K562 (cell line): Measurements from ENCODE around the gene ASXL2. TPM values are rescaled to one million over a fixed set of nuclear protein-coding genes. Genes with fewer than 3 reads are reported as not detected.

Experiments used
- ATAC-seq: fragments of 200-7000 bp; cut with Tn5 transposase; 3 replicates; pipeline ENCODE4 v1.9.1; 2020; ENCODE audit warnings: moderate library complexity
- BruUV-seq: library from RNA; stranded (reverse); fragments of 400-500 nt; replicated peaks from 2 replicates; lab custom pipeline; 2021; lab: Mats Ljungman, UMichigan
- CTCF ChIA-PET: fragments of 300-600 bp; formaldehyde crosslinking; extraction: SDS; loops from one replicate; lab custom pipeline; 2021; ENCODE audit warnings: low intra/inter-chr PET ratio; lab: Yijun Ruan, JAX
- POLR2A ChIA-PET: fragments of 300-600, 350-650 bp; sonication (Branson Sonifier 250); formaldehyde crosslinking; extraction: SDS; loops from one replicate; lab custom pipeline; 2021; ENCODE audit warnings: antibody characterized with exemption, inconsistent platforms; lab: Yijun Ruan, JAX
- DNase-seq, 4 experiments: peaks; one replicate each; pipeline versions ENCODE4 v3.0.0 to v3.0.0-alpha.2; 2011 to 2018; ENCODE audit warnings: low spot score in 3 of 4, mixed read lengths in 3 of 4; ENCODE audit errors: extremely low read depth in 1 of 4
- FAIRE-seq: peaks from 2 replicates; lab custom pipeline; 2011; peaks lifted over from hg19 to GRCh38; lab: Jason Lieb, UNC
- H2AFZ ChIP-seq: 2 replicates; pipeline ENCODE4 v1.6.0; 2011; ENCODE audit warnings: low read depth, low read length, control low read depth, inconsistent platforms
- H3K27ac ChIP-seq: fragments of 200-600 bp; 3 replicates; pipeline ENCODE4 v1.8.0; 2011; ENCODE audit warnings: low read depth, mild to moderate bottlenecking, control low read depth, inconsistent platforms, low read length, moderate library complexity, mixed read lengths; ENCODE audit errors: extremely low read depth
- H3K27me3 ChIP-seq, 2 experiments: fragments of 300-600 bp in 1 of 2; 2 replicates in 1 of 2; 3 replicates in 1 of 2; pipeline versions ENCODE4 v1.6.0 to v1.8.0; 2011; ENCODE audit warnings: inconsistent platforms in 2 of 2, low read length in 2 of 2, mild to moderate bottlenecking in 1 of 2, mixed read lengths in 1 of 2, moderate library complexity in 1 of 2; ENCODE audit not compliant: control insufficient read depth in 2 of 2, insufficient read depth in 2 of 2
- H3K36me3 ChIP-seq: fragments of 300-600 bp; 3 replicates; pipeline ENCODE4 v1.8.0; 2011; ENCODE audit warnings: mild to moderate bottlenecking, low read length, inconsistent platforms; ENCODE audit not compliant: control insufficient read depth, insufficient read depth
- H3K4me1 ChIP-seq, 2 experiments: fragments of 200-600 bp in 1 of 2; replicated peaks in 1 of 2; 2 replicates in 1 of 2; 3 replicates in 1 of 2; pipeline versions ENCODE4 v1.5.1 to v1.8.0; 2011; ENCODE audit warnings: inconsistent platforms in 2 of 2, low read length in 2 of 2, mild to moderate bottlenecking in 1 of 2, mixed read lengths in 1 of 2, moderate library complexity in 1 of 2; ENCODE audit not compliant: control insufficient read depth in 2 of 2, insufficient read depth in 2 of 2
- H3K4me2 ChIP-seq: 2 replicates; pipeline ENCODE4 v1.6.1; 2011; ENCODE audit warnings: low read length, control low read depth, inconsistent platforms, mixed read lengths; ENCODE audit not compliant: insufficient read depth
- H3K4me3 ChIP-seq: fragments of 200-600 bp; sonication (generic), shearing (Covaris generic); 2 replicates; pipeline ENCODE4 v1.5.1; 2016; ENCODE audit warnings: control low read depth, inconsistent platforms
- H3K79me2 ChIP-seq: fragments of 200-600 bp; 3 replicates; pipeline ENCODE4 v1.8.0; 2011; ENCODE audit warnings: low read length, inconsistent platforms; ENCODE audit not compliant: control insufficient read depth, insufficient read depth
- H3K9ac ChIP-seq, 2 experiments: 2 replicates each; pipeline versions ENCODE4 v1.6.0 to v1.6.1; 2011; ENCODE audit warnings: low read depth in 2 of 2, low read length in 2 of 2, control low read depth in 1 of 2, inconsistent platforms in 1 of 2, mild to moderate bottlenecking in 1 of 2, mixed read lengths in 1 of 2; ENCODE audit not compliant: insufficient read depth in 1 of 2
- H3K9me1 ChIP-seq: one replicate; pipeline ENCODE4 v1.6.0; 2011; ENCODE audit warnings: inconsistent platforms, mild to moderate bottlenecking, low read length, moderate library complexity; ENCODE audit not compliant: control insufficient read depth, insufficient read depth
- H3K9me3 ChIP-seq: replicated peaks from 2 replicates; pipeline ENCODE4 v1.5.1; 2011; ENCODE audit warnings: low read depth, low read length, inconsistent platforms; ENCODE audit not compliant: control insufficient read depth, insufficient read depth
- H4K20me1 ChIP-seq: replicated peaks from 2 replicates; pipeline ENCODE4 v1.6.1; 2011; ENCODE audit warnings: low read length, inconsistent platforms, mixed read lengths; ENCODE audit not compliant: control insufficient read depth, insufficient read depth
- C11orf30 ChIP-seq: fragments of 450-650 bp; IDR thresholded peaks from 2 replicates; pipeline ENCODE4 v1.6.1; 2016; ENCODE audit warnings: low read depth, mild to moderate bottlenecking
- CSDE1 ChIP-seq, 2 experiments: fragments of 450-650 bp; IDR thresholded peaks; 2 replicates each; pipeline ENCODE4 v1.6.1; 2016; ENCODE audit warnings: mild to moderate bottlenecking in 1 of 2
- E2F6 ChIP-seq, 2 experiments: IDR thresholded peaks; 2 replicates each; pipeline ENCODE4 v1.6.1; 2011; ENCODE audit warnings: borderline replicate concordance in 1 of 2, control low read depth in 1 of 2, low read depth in 1 of 2, low read length in 1 of 2, mild to moderate bottlenecking in 1 of 2, mixed read lengths in 1 of 2, moderate library complexity in 1 of 2; ENCODE audit not compliant: insufficient read depth in 1 of 2, insufficient read length in 1 of 2, poor library complexity in 1 of 2, severe bottlenecking in 1 of 2; ENCODE audit errors: extremely low read depth in 1 of 2
- MED1 ChIP-seq: sonication (generic); formaldehyde crosslinking; IDR thresholded peaks from 2 replicates; pipeline ENCODE4 v1.8.1; 2023; ENCODE audit warnings: missing genetic modification reagents, borderline replicate concordance
- NCOA6 ChIP-seq: fragments of 450-650 bp; IDR thresholded peaks from 2 replicates; pipeline ENCODE4 v1.6.1; 2017; ENCODE audit warnings: mild to moderate bottlenecking
- NFIX ChIP-seq: fragments of 250-450 bp; sonication (Bioruptor Pico); IDR thresholded peaks from 2 replicates; pipeline ENCODE4 v1.4.0; 2020; ENCODE audit warnings: low read depth, mild to moderate bottlenecking, moderate library complexity
- PKNOX1 ChIP-seq: fragments of 450-650 bp; IDR thresholded peaks from 2 replicates; pipeline ENCODE4 v1.6.1; 2016
- SMAD2 ChIP-seq: fragments of 150-350 bp; IDR thresholded peaks from 2 replicates; pipeline ENCODE4 v1.6.1; 2014; ENCODE audit warnings: low read depth, mild to moderate bottlenecking, low read length
- SNIP1 ChIP-seq: fragments of 450-650 bp; IDR thresholded peaks from 2 replicates; pipeline ENCODE4 v1.7.1; 2017; ENCODE audit warnings: low read depth, mild to moderate bottlenecking
- TCF7L2 ChIP-seq: fragments of 150-350 bp; IDR thresholded peaks from 2 replicates; pipeline ENCODE4 v1.6.1; 2016; ENCODE audit warnings: low read depth, mild to moderate bottlenecking, low read length, moderate library complexity
- VEZF1 ChIP-seq: fragments of 200-800 bp; sonication (Bioruptor generic); IDR thresholded peaks from 2 replicates; pipeline ENCODE4 v1.6.1; 2017; ENCODE audit warnings: missing genetic modification characterization, missing compliant biosample characterization
- ZNF75A ChIP-seq: fragments of 450-650 bp; formaldehyde crosslinking; IDR thresholded peaks from 2 replicates; pipeline ENCODE4 v1.4.0; 2020; ENCODE audit warnings: mild to moderate bottlenecking
- WGBS: fragments of 100-300 bp; shearing (Covaris generic); methylation state at CpG from one replicate; pipeline ENCODE4 v1.1.6; 2016; ENCODE audit warnings: low coverage, mixed read lengths; ENCODE audit not compliant: insufficient coverage; ENCODE audit errors: missing lambda C conversion rate; 5-methylcytosine and 5-hydroxymethylcytosine counted together
- in situ Hi-C: fragments of 300-500 bp; cut with MboI; formaldehyde crosslinking; loops from 4 replicates; pipeline ENCODE4 v1.15.0; 2018; ENCODE audit warnings: inconsistent platforms, mixed read lengths
- intact Hi-C: fragments of 100-400 bp; cut with micrococcal nuclease; formaldehyde crosslinking; loops from 2 replicates; pipeline ENCODE4 v1.14.2; 2022
- polyA plus RNA-seq, 8 experiments: library from polyadenylated mRNA; depleted of rRNA in 4 of 8; stranded (reverse) in 5 of 8; unstranded in 3 of 8; fragments of >200 nt; fragmentation: Nextera tagmentation in 2 of 8; fragmentation: Illumina TruSeq in 1 of 8; extraction: Ambion mirVana in 2 of 8; extraction: Trizol in 1 of 8; gene quantifications; 2 replicates each; pipeline versions ENCODE4 v1.2.1 to v1.2.3, GENCODE V29; 2011 to 2014; ENCODE audit warnings: inconsistent platforms in 1 of 8, missing spikeins in 1 of 8
- total RNA-seq, 7 experiments: library from RNA; depleted of rRNA in 6 of 7; stranded (reverse); fragments of >200 nt in 6 of 7; fragmentation: Illumina TruSeq in 2 of 7; extraction: Trizol in 2 of 7; gene quantifications; 2 replicates each; pipeline versions ENCODE4 v1.2.1 to v1.2.3, GENCODE V29; 2011 to 2021; ENCODE audit warnings: low replicate concordance in 1 of 7

Gene ASXL2
- total and polyA plus RNA-seq, 9 of the 15 experiments (the other 6 are each of a cell fraction or from before 2014, with no cell fraction given): 2.2 to 25.9 (median 9.0) TPM

- peak; percentile 63 for FAIRE-seq
- no peaks in the 10 kb centered on the region for H3K27me3 ChIP-seq
- no peak overlapping the region for H3K4me3 ChIP-seq
- no peaks in the 10 kb centered on the region for H3K79me2 ChIP-seq
- in situ Hi-C loops: no loop called here
- H3K36me3 ChIP-seq: no peaks in the 10 kb centered on the region
- H2AFZ ChIP-seq: 0 out of 2 replicates have a peak overlapping the region, but pooled peaks have one; percentile 16
- BruUV-seq: no TSS peak
- peaks cover 0 to 4% of the 10 kb centered on the region in 2 experiments; a peak in 2 of 5 replicates for H3K4me1 ChIP-seq
- intact Hi-C loops: no loop called here
- H3K27ac ChIP-seq: no peak overlapping the region
- peak; percentile 29; the same call in 2 of the 3 replicates for ATAC-seq
- H4K20me1 ChIP-seq: no peaks in the 10 kb centered on the region
- WGBS: 29% methylated on average over 5 of the region's 5 CpGs
- CTCF ChIA-PET: no interaction called here
- H3K9me1 ChIP-seq: no peaks in the 10 kb centered on the region
- POLR2A ChIA-PET: interaction anchor here (0.6 to 1.8 kb wide), 4 partner anchors 18 to 51 kb away, joined by 3 to 6 read pairs (median 3); partner anchors contain the start of gene ASXL2
- no peak overlapping the region; a peak in 1 of 4 replicates for H3K9ac ChIP-seq
- H3K9me3 ChIP-seq: no peaks in the 10 kb centered on the region
- peak in 1 of 4 experiments; percentile 6 for DNase-seq
- no peak overlapping the region; the same call in 1 of the 2 replicates for H3K4me2 ChIP-seq
- no peak for TF ChIP-seq CSDE1 (IDR thresholded peaks at IDR 0.05)
- TF ChIP-seq MED1 (CRISPR knock-in tag): no peak
- TF ChIP-seq C11orf30: no peak
- no peak for TF ChIP-seq NCOA6
- TF ChIP-seq ZNF75A: peak; percentile 82
- no peak for TF ChIP-seq TCF7L2
- TF ChIP-seq SMAD2: no peak
- no peak for TF ChIP-seq E2F6 (IDR thresholded peaks at IDR 0.05; ENCODE audit: borderline replicate concordance in 1 of 2, extremely low read depth in 1 of 2, insufficient read depth in 1 of 2, insufficient read length in 1 of 2, low read depth in 1 of 2, low read length in 1 of 2, poor library complexity in 1 of 2, severe bottlenecking in 1 of 2)
- TF ChIP-seq SNIP1: no peak
- peak; percentile 19; the same call in 1 of the 2 replicates for TF ChIP-seq PKNOX1
- 0 out of 2 replicates have a peak, but pooled peaks have one; percentile 30 for TF ChIP-seq VEZF1 (CRISPR knock-in tag)
- no peak for TF ChIP-seq NFIX
These were observed 25.0 kb upstream of the ASXL2 start for GRCh38 chr2:25903216-25903776.
